ENCODE results near the gene ROR2.

DNA sequence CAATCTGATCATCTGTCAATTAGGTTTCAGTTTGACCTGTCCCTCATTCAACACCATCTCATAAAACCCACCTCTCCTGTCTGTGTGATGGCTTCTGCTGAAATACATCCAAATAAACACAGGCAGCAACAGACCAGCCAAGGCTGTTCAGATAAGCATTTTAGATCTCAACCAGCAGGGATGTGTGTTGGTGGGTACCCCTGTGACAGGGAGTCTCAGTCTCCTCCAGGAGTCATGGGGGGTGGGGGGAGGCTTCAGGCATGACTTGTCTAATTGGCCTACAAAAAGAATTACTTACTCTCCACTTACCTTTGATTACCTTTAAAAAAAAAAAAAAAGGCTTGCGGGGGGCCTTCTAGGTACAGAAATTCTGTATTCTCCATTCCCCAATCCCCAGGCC lies 65.9 kb downstream of the ROR2 start:
- TF ChIP-seq, protein P1, sequence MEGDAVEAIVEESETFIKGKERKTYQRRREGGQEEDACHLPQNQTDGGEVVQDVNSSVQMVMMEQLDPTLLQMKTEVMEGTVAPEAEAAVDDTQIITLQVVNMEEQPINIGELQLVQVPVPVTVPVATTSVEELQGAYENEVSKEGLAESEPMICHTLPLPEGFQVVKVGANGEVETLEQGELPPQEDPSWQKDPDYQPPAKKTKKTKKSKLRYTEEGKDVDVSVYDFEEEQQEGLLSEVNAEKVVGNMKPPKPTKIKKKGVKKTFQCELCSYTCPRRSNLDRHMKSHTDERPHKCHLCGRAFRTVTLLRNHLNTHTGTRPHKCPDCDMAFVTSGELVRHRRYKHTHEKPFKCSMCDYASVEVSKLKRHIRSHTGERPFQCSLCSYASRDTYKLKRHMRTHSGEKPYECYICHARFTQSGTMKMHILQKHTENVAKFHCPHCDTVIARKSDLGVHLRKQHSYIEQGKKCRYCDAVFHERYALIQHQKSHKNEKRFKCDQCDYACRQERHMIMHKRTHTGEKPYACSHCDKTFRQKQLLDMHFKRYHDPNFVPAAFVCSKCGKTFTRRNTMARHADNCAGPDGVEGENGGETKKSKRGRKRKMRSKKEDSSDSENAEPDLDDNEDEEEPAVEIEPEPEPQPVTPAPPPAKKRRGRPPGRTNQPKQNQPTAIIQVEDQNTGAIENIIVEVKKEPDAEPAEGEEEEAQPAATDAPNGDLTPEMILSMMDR (IDR thresholded peaks at IDR 0.05) = no peak
- no peak for TF ChIP-seq POLR2A (IDR thresholded peaks at IDR 0.05)
